ENCODE results near the gene ABHD10.

ABHD10 gene

GRCh38 chr3:111978583-111979433 is at the start of gene ABHD10:
Gene ABHD10, plus strand, starts transcription at chr3:111979026. Its CDS starts 36 bp downstream, at chr3:111979062.
- peak; percentile 79 for DNase-seq

- no peak for DNase-seq
These were observed 49.3 kb upstream of the ABHD10 start for GRCh38 chr3:111929484-111929883.

GRCh38 chr3:111932946-111933345 is 45.9 kb upstream of the ABHD10 start:
- DNase-seq = no peak

GRCh38 chr3:111936191-111936841 is 42.5 kb upstream of the ABHD10 start:
- no peak for DNase-seq

- no peak for DNase-seq
These were observed 41.9 kb upstream of the ABHD10 start for GRCh38 chr3:111936967-111937366.

- no peak for DNase-seq
These were observed 41.0 kb upstream of the ABHD10 start for GRCh38 chr3:111937871-111938270.

- DNase-seq = no peak
These were observed 39.0 kb upstream of the ABHD10 start for GRCh38 chr3:111939873-111940272.

GRCh38 chr3:111943533-111943932 is 35.3 kb upstream of the ABHD10 start:
- DNase-seq = no peak

GRCh38 chr3:111944372-111944771 is 34.5 kb upstream of the ABHD10 start:
- DNase-seq = no peak

GRCh38 chr3:111947231-111947630 is 31.6 kb upstream of the ABHD10 start:
- no peak for DNase-seq

- no peak for DNase-seq
These were observed 30.0 kb upstream of the ABHD10 start for GRCh38 chr3:111948786-111949185.

GRCh38 chr3:111949712-111950111 is 29.1 kb upstream of the ABHD10 start:
- no peak for DNase-seq

- no peak for DNase-seq
These were observed 27.8 kb upstream of the ABHD10 start for GRCh38 chr3:111951032-111951431.

- DNase-seq = no peak
These were observed 26.7 kb upstream of the ABHD10 start for GRCh38 chr3:111952086-111952485.

- no peak for DNase-seq
These were observed 25.9 kb upstream of the ABHD10 start for GRCh38 chr3:111952866-111953450.

- DNase-seq = no peak
These were observed 24.4 kb upstream of the ABHD10 start for GRCh38 chr3:111954228-111954990.

GRCh38 chr3:111955876-111956275 is 22.9 kb upstream of the ABHD10 start:
- DNase-seq = no peak

GRCh38 chr3:111956449-111956848 is 22.4 kb upstream of the ABHD10 start:
- DNase-seq = no peak

GRCh38 chr3:111956995-111957734 is 21.7 kb upstream of the ABHD10 start:
- no peak for DNase-seq

GRCh38 chr3:111961461-111962164 is 17.2 kb upstream of the ABHD10 start:
- DNase-seq = no peak

GRCh38 chr3:111963424-111963823 is 15.4 kb upstream of the ABHD10 start:
- DNase-seq = no peak

- DNase-seq = no peak
These were observed 13.3 kb upstream of the ABHD10 start for GRCh38 chr3:111965484-111965883.

All from NCI-H187 treated with DMSO at 0.1 percent for 48 hours (cell line).